ENCODE measurements around the gene ATP5ME.
A peak's percentile ranks its signal among the peaks of the same experiment; 100 is the strongest.
"Not testable (repeated sequence)": the region's sequence is repeated elsewhere in the genome, so short reads cannot be mapped to it uniquely, and the experiment has no call there.

ATP5ME gene

GRCh38 chr4:637536-638280, 36.4 kb downstream of the ATP5ME start:
- FAIRE-seq (no peak), DNase-seq (ENCODE audit: insufficient read length, low spot score) (no peak)

DNA sequence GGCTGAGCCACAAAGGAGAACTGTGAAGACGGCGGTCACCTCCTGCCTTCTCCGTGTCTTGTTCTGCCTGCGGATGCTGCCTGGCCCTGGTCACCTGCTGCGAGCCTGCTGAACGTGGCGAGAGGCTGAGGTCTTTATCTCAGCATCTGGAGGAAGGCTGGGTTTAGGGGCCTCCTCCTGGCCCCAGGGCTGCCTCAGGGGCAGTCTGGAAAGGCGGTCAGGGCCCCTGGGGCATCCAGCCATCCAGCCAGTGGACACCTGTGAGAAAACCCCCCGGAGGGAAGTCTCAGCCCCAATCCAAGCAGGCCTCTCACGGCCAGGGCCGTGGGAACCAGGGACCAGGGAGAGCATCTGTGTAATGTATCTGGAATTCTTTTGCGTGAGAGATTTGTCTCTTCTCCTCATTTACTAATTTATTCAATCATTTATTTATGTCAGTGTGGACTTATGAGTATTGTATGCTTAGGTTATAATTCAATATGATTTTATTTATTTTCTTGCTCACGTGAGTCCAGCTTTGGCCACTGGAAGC, 37.4 kb downstream of the ATP5ME start:
- DNase-seq (ENCODE audit: insufficient read length, low spot score): no peak
- no peak for FAIRE-seq

- DNase-seq (ENCODE audit: insufficient read length, low spot score) (no peak), FAIRE-seq (no peak)
Measured at GRCh38 chr4:635851-636627, 38.0 kb downstream of the ATP5ME start.

- peak; percentile 83 for FAIRE-seq
- DNase-seq (ENCODE audit: insufficient read length, low spot score): not testable (repeated sequence)
Measured at GRCh38 chr4:635066-635835, 38.8 kb downstream of the ATP5ME start.

GRCh38 chr4:634599-634985, 39.5 kb downstream of the ATP5ME start:
- FAIRE-seq (no peak), DNase-seq (ENCODE audit: insufficient read length, low spot score) (no peak)

GRCh38 chr4:633976-634598, 40.0 kb downstream of the ATP5ME start:
- FAIRE-seq (no peak), DNase-seq (ENCODE audit: insufficient read length, low spot score) (no peak)

- no peak for DNase-seq (ENCODE audit: insufficient read length, low spot score)
- no peak for FAIRE-seq
Measured at GRCh38 chr4:633406-633805, 40.7 kb downstream of the ATP5ME start.

- FAIRE-seq: no peak
- no peak for DNase-seq (ENCODE audit: insufficient read length, low spot score)
Measured at GRCh38 chr4:632926-633325, 41.1 kb downstream of the ATP5ME start.

GRCh38 chr4:632196-632790, 41.8 kb downstream of the ATP5ME start:
- DNase-seq (ENCODE audit: insufficient read length, low spot score): no peak
- peak; percentile 51 for FAIRE-seq

- FAIRE-seq (no peak), DNase-seq (ENCODE audit: insufficient read length, low spot score) (no peak)
Measured at GRCh38 chr4:630656-631055, 43.4 kb downstream of the ATP5ME start.

DNA sequence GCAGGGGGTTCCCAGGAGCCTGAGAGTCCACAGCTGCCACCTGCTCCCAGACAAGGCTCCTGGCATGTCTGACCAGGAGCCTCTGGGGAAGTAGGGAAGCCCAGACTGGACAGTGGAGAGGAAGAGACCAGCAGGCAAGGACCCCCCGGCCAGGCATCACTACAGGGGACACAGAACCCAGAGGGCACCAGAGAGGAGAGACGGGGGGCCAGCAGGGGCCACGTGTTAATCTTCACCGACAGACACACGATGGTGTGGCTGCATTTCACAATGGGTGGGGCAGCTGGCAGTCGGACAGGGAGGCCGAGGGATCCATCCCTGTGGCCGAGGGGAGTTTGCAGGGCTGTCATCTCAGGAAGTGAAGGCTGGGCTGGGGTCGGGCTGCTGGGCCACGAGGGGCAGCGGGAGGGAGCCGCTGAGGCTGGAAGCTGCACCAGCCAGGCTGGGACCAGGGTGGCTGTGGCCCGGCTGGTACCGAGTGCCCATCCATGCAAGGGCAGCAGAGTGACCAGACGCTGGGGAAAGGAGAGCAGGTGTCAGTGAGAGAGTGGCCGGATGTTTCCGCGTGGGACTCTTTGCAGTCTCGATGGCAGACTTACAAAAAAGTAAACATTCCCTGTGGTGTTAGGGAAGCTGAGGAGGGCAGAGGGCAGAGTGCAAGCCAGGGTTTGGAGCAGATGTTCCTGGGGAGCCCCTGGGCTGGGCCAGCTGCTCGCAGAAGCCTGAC, 44.0 kb downstream of the ATP5ME start:
- no peak for DNase-seq (ENCODE audit: insufficient read length, low spot score)

DNA sequence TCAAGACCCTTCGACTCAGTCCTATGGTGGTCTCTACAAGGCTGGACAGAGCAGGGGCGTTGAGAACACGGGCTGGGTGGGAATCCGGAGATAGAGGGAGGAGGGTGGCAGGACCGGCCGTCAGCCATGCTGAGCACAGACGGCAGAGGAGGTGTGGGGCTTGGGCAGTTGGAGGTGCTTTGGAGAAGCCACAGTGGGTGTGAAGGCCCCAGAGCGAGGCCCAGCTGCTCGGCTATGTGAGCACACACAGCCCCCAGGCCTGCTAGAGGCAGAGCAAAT, 44.5 kb downstream of the ATP5ME start:
- FAIRE-seq (no peak), DNase-seq (ENCODE audit: insufficient read length, low spot score) (no peak)

More for the DNA sequence above, 44.0 kb downstream of the ATP5ME start:
- FAIRE-seq: no peak

- DNase-seq (ENCODE audit: insufficient read length, low spot score) (no peak), FAIRE-seq (no peak)
Measured at GRCh38 chr4:628821-629635, 45.0 kb downstream of the ATP5ME start.

- no peak for FAIRE-seq
Measured at GRCh38 chr4:628311-628741, 45.8 kb downstream of the ATP5ME start.

GRCh38 chr4:627347-628125, 46.5 kb downstream of the ATP5ME start:
- FAIRE-seq (no peak), DNase-seq (ENCODE audit: insufficient read length, low spot score) (no peak)

More at GRCh38 chr4:628311-628741, 45.8 kb downstream of the ATP5ME start:
- no peak for DNase-seq (ENCODE audit: insufficient read length, low spot score)

DNA sequence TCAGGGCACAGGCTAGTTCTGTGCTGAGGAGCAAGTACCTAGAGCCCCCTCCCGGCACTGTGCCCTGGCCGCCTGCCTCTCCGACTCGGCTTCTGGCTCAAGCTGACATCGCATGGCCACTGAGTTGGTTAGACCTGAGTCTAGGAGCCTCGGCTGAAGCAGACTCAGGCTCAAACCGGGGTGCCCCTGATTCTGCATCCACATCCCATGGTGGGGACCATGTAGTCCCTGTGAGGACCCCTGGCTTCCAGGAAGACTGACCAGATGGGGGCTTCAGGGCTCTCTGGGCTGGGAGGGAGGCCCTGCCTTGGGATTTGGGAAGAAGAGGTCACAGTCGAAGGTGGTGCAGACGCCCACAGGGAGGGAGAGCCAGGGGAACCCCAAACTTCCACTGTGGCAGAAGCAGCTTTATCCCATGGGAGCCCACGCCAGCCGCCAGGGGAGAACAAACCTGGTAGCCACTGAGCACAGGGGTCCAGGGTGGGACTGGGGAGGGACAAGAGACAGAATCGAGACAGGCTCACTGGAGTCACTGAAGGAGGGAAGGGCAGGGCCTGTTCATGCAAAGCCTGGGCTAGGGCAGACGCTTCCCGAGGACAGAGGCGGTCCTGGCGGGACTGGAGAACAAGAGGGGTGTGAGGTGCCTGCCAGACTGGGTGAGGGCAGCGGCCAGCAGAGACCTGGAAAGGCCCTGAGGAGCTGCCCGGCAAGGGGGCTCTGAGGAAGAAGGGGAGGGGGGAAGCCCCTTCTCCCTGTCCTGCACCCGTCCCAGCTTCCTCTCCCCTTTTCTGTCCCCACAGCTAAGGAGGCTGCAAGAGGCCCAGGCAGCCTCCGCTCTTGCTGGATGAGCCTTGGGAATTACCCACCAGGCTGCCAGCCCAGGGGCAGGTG, 47.6 kb downstream of the ATP5ME start:
- FAIRE-seq (no peak), DNase-seq (ENCODE audit: insufficient read length, low spot score) (no peak)

- no peak for DNase-seq (ENCODE audit: insufficient read length, low spot score)
- FAIRE-seq: no peak
Measured at GRCh38 chr4:625631-626161, 48.4 kb downstream of the ATP5ME start.

All from HTR-8/SVneo (cell line).